Lung (tissue), 12 donors: ENCODE measurements around the gene FBXO36. TPM values are rescaled to one million over a fixed set of nuclear protein-coding genes. Genes with fewer than 3 reads are reported as not detected.
A peak's percentile ranks its signal among the peaks of the same experiment; 100 is the strongest.

Experiments used
- ATAC-seq: fragments of 200-7000 bp; cut with Tn5 transposase; one replicate; pipeline ENCODE4 v1.9.1; 2020; ENCODE audit warnings: moderate number of reproducible peaks; ENCODE audit not compliant: insufficient read depth, low FRiP score
- DNase-seq, 3 donors: peaks; one replicate each; pipeline ENCODE4 v3.0.0-alpha.2; 2013 to 2017
- H3K27ac ChIP-seq, 2 donors: one replicate each; pipeline ENCODE4 v1.5.1; 2013; ENCODE audit warnings: mild to moderate bottlenecking in 2 of 2, moderate library complexity in 2 of 2, control low read depth in 1 of 2, inconsistent platforms in 1 of 2, low read depth in 1 of 2, low read length in 1 of 2
- H3K27me3 ChIP-seq, 3 donors: one replicate each; pipeline ENCODE4 v1.5.1; 2013; ENCODE audit warnings: low read length in 2 of 3; ENCODE audit not compliant: control insufficient read depth in 3 of 3, insufficient read depth in 3 of 3
- H3K36me3 ChIP-seq, 4 donors: one replicate each; pipeline ENCODE4 v1.5.1; 2013; ENCODE audit warnings: low read length in 4 of 4, mild to moderate bottlenecking in 1 of 4, moderate library complexity in 1 of 4; ENCODE audit not compliant: control insufficient read depth in 4 of 4, insufficient read depth in 4 of 4
- H3K4me1 ChIP-seq, 5 donors: one replicate each; pipeline ENCODE4 v1.5.1; 2013; ENCODE audit warnings: low read length in 5 of 5, mild to moderate bottlenecking in 2 of 5, moderate library complexity in 1 of 5; ENCODE audit not compliant: control insufficient read depth in 5 of 5, insufficient read depth in 5 of 5
- H3K4me3 ChIP-seq: one replicate; pipeline ENCODE4 v1.5.1; 2013; ENCODE audit warnings: mild to moderate bottlenecking, control low read depth, moderate library complexity
- H3K9ac ChIP-seq, 2 donors: one replicate each; pipeline ENCODE4 v1.5.1; 2013; ENCODE audit warnings: low read length in 2 of 2, control low read depth in 1 of 2; ENCODE audit not compliant: insufficient read depth in 1 of 2
- H3K9me3 ChIP-seq, 4 donors: one replicate each; pipeline ENCODE4 v1.5.1; 2013; ENCODE audit warnings: low read length in 3 of 4, mild to moderate bottlenecking in 1 of 4, moderate library complexity in 1 of 4; ENCODE audit not compliant: control insufficient read depth in 4 of 4, insufficient read depth in 3 of 4
- WGBS, 2 donors: extraction: QIAGEN DNeasy Blood & Tissue Kit; methylation state at CpG; one replicate each; pipeline ENCODE4 v1.1.7; 2013; 5-methylcytosine and 5-hydroxymethylcytosine counted together
- polyA plus RNA-seq, 2 donors: library from polyadenylated mRNA; stranded (reverse); fragments of 200-250 nt; gene quantifications; one replicate each; pipeline ENCODE4 v1.2.1, GENCODE V29; 2013
- total RNA-seq, 2 donors: library from RNA; depleted of rRNA in 1 of 2; stranded (reverse); fragments of >200 nt in 1 of 2; gene quantifications; one replicate each; pipeline ENCODE4 v1.2.1, GENCODE V29; 2014 to 2021
- TF ChIP-seq, protein P1 (sequence below): IDR thresholded peaks from 2 replicates; pipeline ENCODE4 v1.5.1; 2012; ENCODE audit warnings: mild to moderate bottlenecking; ENCODE audit errors: control extremely low read depth, extremely low read depth
- donor health status: control.
- donor health status: control.
- donor health status: Bipolar disorder and iron deficiency.
- donor health status: healthy.
- donor health status: DM: yes; HTN: yes; CAD: no.

Gene FBXO36
- total and polyA plus RNA-seq, 4 donors, result 2.2 to 9.3 (median 4.4) TPM

DNA sequence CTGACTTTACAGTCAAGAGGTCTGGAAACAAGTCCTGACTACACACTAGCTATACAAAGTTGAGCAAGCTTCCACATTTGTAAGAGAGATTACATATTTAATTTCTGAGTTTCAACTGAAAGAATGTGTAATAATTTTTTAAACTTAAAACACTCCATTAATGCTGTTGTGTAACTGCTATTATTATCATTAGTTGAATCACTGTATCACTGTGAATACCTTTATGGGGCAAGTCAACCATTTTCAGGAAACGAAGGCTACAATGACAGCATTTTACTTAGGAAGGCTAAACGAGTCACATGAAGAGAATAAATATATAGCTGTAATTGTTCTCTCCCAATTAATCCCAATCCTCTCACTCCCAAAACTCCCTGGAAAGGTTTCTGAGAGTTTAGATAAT, 46.8 kb upstream of the FBXO36 start:
- Histone ChIP-seq H3K4me3 (no peak overlapping the region), H3K27ac (peak overlapping the region in 1 of 2 donors; percentile 9), H3K4me1 (peaks cover 0 to 3% (median 0%) of the 10 kb centered on the region in 5 donors), H3K9ac (no peak overlapping the region), H3K36me3 (peaks cover 12 to 23% (median 14%) of the 10 kb centered on the region in 4 donors), H3K27me3 (no peaks in the 10 kb centered on the region), H3K9me3 (no peaks in the 10 kb centered on the region)
- no peak for ATAC-seq
- DNase-seq, result no peak
- TF ChIP-seq, protein P1, sequence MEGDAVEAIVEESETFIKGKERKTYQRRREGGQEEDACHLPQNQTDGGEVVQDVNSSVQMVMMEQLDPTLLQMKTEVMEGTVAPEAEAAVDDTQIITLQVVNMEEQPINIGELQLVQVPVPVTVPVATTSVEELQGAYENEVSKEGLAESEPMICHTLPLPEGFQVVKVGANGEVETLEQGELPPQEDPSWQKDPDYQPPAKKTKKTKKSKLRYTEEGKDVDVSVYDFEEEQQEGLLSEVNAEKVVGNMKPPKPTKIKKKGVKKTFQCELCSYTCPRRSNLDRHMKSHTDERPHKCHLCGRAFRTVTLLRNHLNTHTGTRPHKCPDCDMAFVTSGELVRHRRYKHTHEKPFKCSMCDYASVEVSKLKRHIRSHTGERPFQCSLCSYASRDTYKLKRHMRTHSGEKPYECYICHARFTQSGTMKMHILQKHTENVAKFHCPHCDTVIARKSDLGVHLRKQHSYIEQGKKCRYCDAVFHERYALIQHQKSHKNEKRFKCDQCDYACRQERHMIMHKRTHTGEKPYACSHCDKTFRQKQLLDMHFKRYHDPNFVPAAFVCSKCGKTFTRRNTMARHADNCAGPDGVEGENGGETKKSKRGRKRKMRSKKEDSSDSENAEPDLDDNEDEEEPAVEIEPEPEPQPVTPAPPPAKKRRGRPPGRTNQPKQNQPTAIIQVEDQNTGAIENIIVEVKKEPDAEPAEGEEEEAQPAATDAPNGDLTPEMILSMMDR, result no peak
- 92 to 93% methylated on average over 2 of the region's 2 CpGs for WGBS, 2 donors

DNA sequence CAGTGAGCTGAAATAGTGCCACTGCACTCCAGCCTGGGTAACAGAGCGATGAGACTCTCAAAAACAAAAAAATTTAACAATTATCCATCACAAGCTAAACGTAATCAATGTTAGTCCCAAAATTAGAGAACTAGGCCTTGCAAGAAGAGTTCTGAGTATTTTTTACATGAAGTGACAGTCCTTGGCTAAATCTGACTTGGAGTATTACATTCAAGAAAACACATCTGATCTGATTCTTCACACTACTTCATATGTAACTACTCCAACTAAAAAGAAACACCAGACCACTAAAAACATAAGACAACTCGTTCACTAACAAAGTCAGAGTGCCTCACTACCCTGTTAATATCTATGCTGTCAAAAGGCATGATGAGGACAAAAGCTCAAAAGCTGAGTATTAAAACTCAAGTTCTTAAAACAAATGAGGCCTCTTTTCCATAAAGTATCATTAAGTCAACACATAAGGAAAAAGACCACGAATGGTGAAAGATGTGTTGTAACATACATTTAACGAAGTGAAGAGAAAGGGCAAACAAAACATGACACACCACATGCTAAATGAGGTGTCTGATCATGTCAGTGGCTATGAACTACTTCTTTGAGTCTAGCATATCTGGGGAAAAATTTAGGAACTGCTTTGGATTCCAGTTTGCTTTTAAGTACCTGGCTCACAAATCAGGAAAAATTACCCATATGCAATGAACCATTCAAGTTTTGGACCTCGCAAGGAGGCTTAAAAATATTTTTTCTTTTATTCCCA, 42.9 kb upstream of the FBXO36 start:
- DNase-seq, result peak in 1 of 3 donors; percentile 27
- H3K4me1 ChIP-seq, result peaks cover 0 to 5% (median 1%) of the 10 kb centered on the region in 5 donors
- no peaks in the 10 kb centered on the region for H3K9me3 ChIP-seq
- peaks cover 12 to 15% (median 12%) of the 10 kb centered on the region in 4 donors for H3K36me3 ChIP-seq
- TF ChIP-seq, protein P1, result no peak
- no peak for ATAC-seq
- 76 to 77% methylated on average over 6 of the region's 6 CpGs for WGBS, 2 donors
- no peaks in the 10 kb centered on the region for H3K27me3 ChIP-seq
- H3K9ac ChIP-seq, result no peak overlapping the region
- no peak overlapping the region for H3K27ac ChIP-seq
- H3K4me3 ChIP-seq, result no peak overlapping the region

DNA sequence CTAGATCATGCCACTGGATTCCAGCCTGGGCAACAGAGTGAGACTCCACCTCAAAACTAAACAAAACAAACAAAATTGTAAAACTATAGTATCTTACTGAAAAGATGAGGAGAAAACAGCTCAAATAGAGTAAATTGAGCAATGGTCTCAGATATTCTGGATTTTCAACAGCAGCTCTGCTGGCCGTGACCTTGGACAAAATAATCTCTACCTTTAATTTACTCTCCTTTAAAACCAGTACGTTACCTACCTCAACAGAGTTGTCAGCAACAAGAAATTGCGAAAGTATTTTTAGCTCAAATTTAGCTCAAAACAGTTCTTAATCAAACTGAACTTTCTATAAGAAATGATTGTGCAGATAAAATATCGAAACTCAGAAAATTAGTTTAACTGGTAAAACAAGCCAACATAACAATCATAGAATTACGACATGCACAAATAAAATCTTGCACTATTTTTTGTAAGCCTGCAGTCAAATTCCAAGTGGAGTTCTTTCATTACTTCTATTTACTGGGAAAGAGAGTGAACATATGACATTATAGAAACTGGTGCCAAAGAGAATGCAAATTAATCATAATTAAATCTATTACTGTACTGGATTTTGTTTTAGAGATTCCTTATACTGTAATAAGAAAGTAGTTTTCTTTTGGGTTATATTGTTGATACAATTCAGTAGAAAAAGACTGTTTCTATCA, 41.3 kb upstream of the FBXO36 start:
- TF ChIP-seq, protein P1, result no peak
- 81 to 88% methylated on average over 5 of the region's 5 CpGs for WGBS, 2 donors

More for the DNA sequence above, 41.3 kb upstream of the FBXO36 start:
- Histone ChIP-seq H3K4me1 (peaks cover 0 to 15% (median 1%) of the 10 kb centered on the region in 5 donors), H3K36me3 (peaks cover 9 to 15% (median 12%) of the 10 kb centered on the region in 4 donors), H3K9me3 (no peaks in the 10 kb centered on the region), H3K4me3 (no peak overlapping the region), H3K27ac (no peak overlapping the region), H3K27me3 (no peaks in the 10 kb centered on the region), H3K9ac (no peak overlapping the region)
- DNase-seq (peak in 2 of 3 donors; percentile 10 to 19), ATAC-seq (no peak)
